Loucy (cell line): ENCODE measurements around the gene MCM8.
A peak's percentile ranks its signal among the peaks of the same experiment; 100 is the strongest.

Source experiments
- H2AFZ ChIP-seq: fragments of 200-600 bp; sonication (generic); 2 replicates; pipeline ENCODE4 v1.6.0; 2016; ENCODE audit warnings: antibody characterized with exemption, mild to moderate bottlenecking, low read length, moderate library complexity
- H3F3A ChIP-seq: fragments of 200-600 bp; 2 replicates; pipeline ENCODE4 v1.6.0; 2016; ENCODE audit warnings: antibody characterized with exemption, low read depth, mild to moderate bottlenecking
- H3K27me3 ChIP-seq: fragments of 200-600 bp; sonication (generic); 2 replicates; pipeline ENCODE4 v1.6.1; 2014; ENCODE audit warnings: low read length, mild to moderate bottlenecking; ENCODE audit not compliant: insufficient read depth, poor library complexity, severe bottlenecking
- H3K36me3 ChIP-seq: fragments of 200-600 bp; sonication (generic); 2 replicates; pipeline ENCODE4 v1.6.1; 2016; ENCODE audit warnings: low read length; ENCODE audit not compliant: insufficient read depth
- H3K4me1 ChIP-seq: fragments of 200-600 bp; sonication (generic); 2 replicates; pipeline ENCODE4 v1.5.1; 2014; ENCODE audit warnings: low read length, mild to moderate bottlenecking; ENCODE audit not compliant: insufficient read depth, poor library complexity, severe bottlenecking
- H3K4me2 ChIP-seq: fragments of 200-600 bp; sonication (generic); 2 replicates; pipeline ENCODE4 v1.6.0; 2014; ENCODE audit warnings: antibody characterized with exemption, low read length, low read depth, mild to moderate bottlenecking; ENCODE audit not compliant: poor library complexity, severe bottlenecking
- H3K4me3 ChIP-seq: fragments of 200-600 bp; sonication (generic); 2 replicates; pipeline ENCODE4 v1.5.1; 2014; ENCODE audit warnings: low read length, mild to moderate bottlenecking, mixed read lengths; ENCODE audit not compliant: poor library complexity, severe bottlenecking
- H3K79me2 ChIP-seq: fragments of 200-600 bp; sonication (generic); 2 replicates; pipeline ENCODE4 v1.6.1; 2014; ENCODE audit warnings: low read length; ENCODE audit not compliant: insufficient read depth
- H3K9ac ChIP-seq: fragments of 200-600 bp; sonication (generic); 2 replicates; pipeline ENCODE4 v1.6.0; 2014; ENCODE audit warnings: mild to moderate bottlenecking, low read depth, low read length, moderate library complexity; ENCODE audit not compliant: poor library complexity, severe bottlenecking
- H3K9me2 ChIP-seq: fragments of 200-600 bp; sonication (generic); replicated peaks from 2 replicates; pipeline ENCODE4 v1.6.1; 2016; ENCODE audit warnings: low read depth, low read length, mixed read lengths
- H3K9me3 ChIP-seq: fragments of 200-600 bp; sonication (generic); 2 replicates; pipeline ENCODE4 v1.6.1; 2014; ENCODE audit warnings: mild to moderate bottlenecking, antibody characterized with exemption, low read length, low read depth; ENCODE audit not compliant: insufficient read depth
- H4K20me1 ChIP-seq: fragments of 200-600 bp; sonication (generic); 2 replicates; pipeline ENCODE4 v1.6.0; 2014; ENCODE audit warnings: antibody characterized with exemption, low read length, mild to moderate bottlenecking; ENCODE audit not compliant: insufficient read depth, poor library complexity, severe bottlenecking
- EZH2phosphoT487 ChIP-seq: fragments of 200-600 bp; IDR thresholded peaks from 2 replicates; pipeline ENCODE4 v1.6.1; 2018; ENCODE audit warnings: antibody characterized with exemption, mild to moderate bottlenecking, moderate library complexity, borderline replicate concordance
- TF ChIP-seq, protein P1 (sequence below): fragments of 200-600 bp; sonication (generic); conservative IDR thresholded peaks from 2 replicates; pipeline ENCODE4 v1.5.1; 2014; ENCODE audit warnings: mild to moderate bottlenecking, antibody characterized with exemption, low read length

The MCM8 gene

DNA sequence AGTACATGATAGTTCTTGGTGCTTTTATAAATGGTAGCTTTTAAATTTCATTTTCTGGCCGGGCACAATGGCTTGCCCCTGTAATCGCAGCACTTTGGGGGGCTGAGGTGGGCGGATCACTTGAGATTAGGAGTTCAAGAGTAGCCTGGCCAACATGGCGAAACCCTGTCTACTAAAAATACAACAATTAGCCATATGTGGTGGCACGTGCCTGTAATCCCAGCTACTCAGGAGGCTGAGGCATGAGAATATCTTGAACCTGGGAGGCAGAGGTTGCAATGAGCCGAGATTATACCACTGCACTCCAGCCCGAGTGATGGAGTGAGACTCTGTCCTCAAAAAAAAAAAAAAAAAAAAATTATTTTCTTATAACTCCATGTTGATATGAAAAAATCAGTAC is 67.4 kb downstream of the MCM8 start:
- Histone ChIP-seq H3K9ac (no peak overlapping the region), H2AFZ (no peak overlapping the region), H3K79me2 (peaks cover 69% of the 10 kb centered on the region), H3K4me2 (peak overlapping the region; percentile 32), H3F3A (no peaks in the 10 kb centered on the region; the same call in 1 of the 2 replicates), H3K9me3 (no peaks in the 10 kb centered on the region; the same call in 1 of the 2 replicates), H3K27me3 (no peaks in the 10 kb centered on the region), H4K20me1 (peaks cover 11% of the 10 kb centered on the region), H3K4me3 (no peak overlapping the region), H3K36me3 (peaks cover 34% of the 10 kb centered on the region; the same call in 1 of the 2 replicates), H3K9me2 (no peaks in the 10 kb centered on the region), H3K4me1 (peaks cover 24% of the 10 kb centered on the region)
- no peak for TF ChIP-seq EZH2phosphoT487
- TF ChIP-seq, protein P1, sequence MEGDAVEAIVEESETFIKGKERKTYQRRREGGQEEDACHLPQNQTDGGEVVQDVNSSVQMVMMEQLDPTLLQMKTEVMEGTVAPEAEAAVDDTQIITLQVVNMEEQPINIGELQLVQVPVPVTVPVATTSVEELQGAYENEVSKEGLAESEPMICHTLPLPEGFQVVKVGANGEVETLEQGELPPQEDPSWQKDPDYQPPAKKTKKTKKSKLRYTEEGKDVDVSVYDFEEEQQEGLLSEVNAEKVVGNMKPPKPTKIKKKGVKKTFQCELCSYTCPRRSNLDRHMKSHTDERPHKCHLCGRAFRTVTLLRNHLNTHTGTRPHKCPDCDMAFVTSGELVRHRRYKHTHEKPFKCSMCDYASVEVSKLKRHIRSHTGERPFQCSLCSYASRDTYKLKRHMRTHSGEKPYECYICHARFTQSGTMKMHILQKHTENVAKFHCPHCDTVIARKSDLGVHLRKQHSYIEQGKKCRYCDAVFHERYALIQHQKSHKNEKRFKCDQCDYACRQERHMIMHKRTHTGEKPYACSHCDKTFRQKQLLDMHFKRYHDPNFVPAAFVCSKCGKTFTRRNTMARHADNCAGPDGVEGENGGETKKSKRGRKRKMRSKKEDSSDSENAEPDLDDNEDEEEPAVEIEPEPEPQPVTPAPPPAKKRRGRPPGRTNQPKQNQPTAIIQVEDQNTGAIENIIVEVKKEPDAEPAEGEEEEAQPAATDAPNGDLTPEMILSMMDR, result no peak

GRCh38 chr20:6024768-6025167 is 74.3 kb downstream of the MCM8 start:
- H4K20me1 ChIP-seq, result no peaks in the 10 kb centered on the region
- no peak overlapping the region for H3K4me2 ChIP-seq
- peaks cover 21% of the 10 kb centered on the region; the same call in 1 of the 2 replicates for H3K79me2 ChIP-seq
- H3K9me2 ChIP-seq, result no peaks in the 10 kb centered on the region
- no peak overlapping the region for H3K4me3 ChIP-seq
- 0 out of 2 replicates have a peak, but pooled peaks cover 4% of the 10 kb centered on the region for H3F3A ChIP-seq
- no peak overlapping the region for H3K9ac ChIP-seq
- H3K36me3 ChIP-seq, result peaks cover 42% of the 10 kb centered on the region
- H2AFZ ChIP-seq, result no peak overlapping the region
- H3K27me3 ChIP-seq, result no peaks in the 10 kb centered on the region
- H3K4me1 ChIP-seq, result peaks cover 16% of the 10 kb centered on the region
- no peak for TF ChIP-seq EZH2phosphoT487
- TF ChIP-seq, protein P1, result no peak
- H3K9me3 ChIP-seq, result peaks cover 17% of the 10 kb centered on the region; the same call in 1 of the 2 replicates

- H3K36me3 ChIP-seq, result peaks cover 42% of the 10 kb centered on the region
Observed at GRCh38 chr20:6026051-6026450, 75.6 kb downstream of the MCM8 start.

More at GRCh38 chr20:6026051-6026450, 75.6 kb downstream of the MCM8 start:
- H3K9me3 ChIP-seq, result peaks cover 17% of the 10 kb centered on the region; the same call in 1 of the 2 replicates
- H3K4me3 ChIP-seq, result no peak overlapping the region
- peaks cover 16% of the 10 kb centered on the region for H3K4me1 ChIP-seq
- no peak overlapping the region for H3K4me2 ChIP-seq
- no peaks in the 10 kb centered on the region for H3K27me3 ChIP-seq
- H3K79me2 ChIP-seq, result peaks cover 18% of the 10 kb centered on the region; the same call in 1 of the 2 replicates
- H4K20me1 ChIP-seq, result no peaks in the 10 kb centered on the region
- TF ChIP-seq EZH2phosphoT487, result no peak
- TF ChIP-seq, protein P1, result no peak
- H2AFZ ChIP-seq, result no peak overlapping the region
- H3F3A ChIP-seq, result 0 out of 2 replicates have a peak, but pooled peaks cover 4% of the 10 kb centered on the region
- no peak overlapping the region for H3K9ac ChIP-seq
- no peaks in the 10 kb centered on the region for H3K9me2 ChIP-seq
